HepG2 (cell line): Measurements from ENCODE around the gene FGFR3. TPM values are rescaled to one million over a fixed set of nuclear protein-coding genes. Genes with fewer than 3 reads are reported as not detected.

Experiments
- ATF7 ChIP-seq, 2 experiments: fragments of 450-650 bp in 1 of 2; sonication (generic) in 1 of 2; formaldehyde crosslinking in 1 of 2; IDR thresholded peaks; 2 replicates each; pipeline versions ENCODE4 v1.4.0 to v1.6.1; 2016 to 2020; ENCODE audit warnings: antibody characterized with exemption in 1 of 2, mild to moderate bottlenecking in 1 of 2, missing genetic modification reagents in 1 of 2
- ATF7-NPFF ChIP-seq: sonication (generic); formaldehyde crosslinking; IDR thresholded peaks from 2 replicates; pipeline ENCODE4 v1.8.1; 2023; ENCODE audit warnings: mild to moderate bottlenecking, low read depth, missing genetic modification reagents, moderate library complexity
- ATM ChIP-seq: fragments of 450-650 bp; IDR thresholded peaks from 2 replicates; pipeline ENCODE4 v1.7.1; 2017; ENCODE audit warnings: mild to moderate bottlenecking, borderline replicate concordance
- ATRX ChIP-seq: sonication (generic); formaldehyde crosslinking; IDR thresholded peaks from 2 replicates; pipeline ENCODE4 v1.4.0; 2020; ENCODE audit warnings: missing genetic modification reagents, borderline replicate concordance
- FOXP4 ChIP-seq: sonication (generic); formaldehyde crosslinking; IDR thresholded peaks from 2 replicates; pipeline ENCODE4 v1.4.0; 2020; ENCODE audit warnings: missing genetic modification reagents
- GABPB1 ChIP-seq: IDR thresholded peaks from 2 replicates; pipeline ENCODE4 v1.6.1; 2016; ENCODE audit warnings: mild to moderate bottlenecking, missing genetic modification reagents, moderate library complexity, missing compliant biosample characterization
- KLF15 ChIP-seq: sonication (generic); formaldehyde crosslinking; IDR thresholded peaks from 2 replicates; pipeline ENCODE4 v1.8.1; 2023; ENCODE audit warnings: borderline replicate concordance, mild to moderate bottlenecking, inconsistent platforms, missing genetic modification reagents, mixed read lengths
- MAFG ChIP-seq: sonication (generic); formaldehyde crosslinking; IDR thresholded peaks from 2 replicates; pipeline ENCODE4 v1.5.1; 2020; ENCODE audit warnings: mild to moderate bottlenecking, missing genetic modification reagents
- MXI1 ChIP-seq: IDR thresholded peaks from 3 replicates; pipeline ENCODE4 v1.6.1; 2012; ENCODE audit warnings: low read depth, low read length, inconsistent platforms, borderline replicate concordance
- NFKB2 ChIP-seq: sonication (generic); formaldehyde crosslinking; IDR thresholded peaks from 2 replicates; pipeline ENCODE4 v1.4.0; 2020; ENCODE audit warnings: missing genetic modification reagents, borderline replicate concordance
- NRL ChIP-seq: sonication (generic); formaldehyde crosslinking; IDR thresholded peaks from 2 replicates; pipeline ENCODE4 v1.5.0; 2020; ENCODE audit warnings: missing genetic modification reagents, mild to moderate bottlenecking, moderate library complexity, borderline replicate concordance
- PREB ChIP-seq: sonication (generic); formaldehyde crosslinking; IDR thresholded peaks from 2 replicates; pipeline ENCODE4 v1.4.0; 2020; ENCODE audit warnings: missing genetic modification reagents
- SIX1 ChIP-seq: sonication (generic); formaldehyde crosslinking; IDR thresholded peaks from 2 replicates; pipeline ENCODE4 v1.4.0; 2020; ENCODE audit warnings: missing genetic modification reagents, borderline replicate concordance
- SOX13 ChIP-seq, 3 experiments: fragments of 450-650 bp in 1 of 3; sonication (generic) in 1 of 3; formaldehyde crosslinking in 1 of 3; IDR thresholded peaks in 2 of 3; conservative IDR thresholded peaks in 1 of 3; 2 replicates each; pipeline versions ENCODE4 v1.5.0 to v1.6.1; 2016 to 2020; ENCODE audit warnings: antibody characterized with exemption in 1 of 3, mild to moderate bottlenecking in 1 of 3, missing compliant biosample characterization in 1 of 3, missing genetic modification reagents in 1 of 3, moderate library complexity in 1 of 3
- SOX5 ChIP-seq: IDR thresholded peaks from 2 replicates; pipeline ENCODE4 v1.6.1; 2016; ENCODE audit warnings: borderline replicate concordance
- ZFP82 ChIP-seq: sonication (generic); formaldehyde crosslinking; IDR thresholded peaks from 2 replicates; pipeline ENCODE4 v1.5.1; 2020; ENCODE audit warnings: mild to moderate bottlenecking, missing genetic modification reagents, borderline replicate concordance
- ZNF549 ChIP-seq: sonication (generic); formaldehyde crosslinking; IDR thresholded peaks from 2 replicates; pipeline ENCODE4 v1.5.0; 2020; ENCODE audit warnings: missing genetic modification reagents
- polyA plus RNA-seq, 8 experiments: library from polyadenylated mRNA; depleted of rRNA in 3 of 8; stranded (reverse) in 7 of 8; unstranded in 1 of 8; fragments of >200 nt; fragmentation: Illumina TruSeq in 4 of 8; extraction: Trizol in 4 of 8; gene quantifications; 2 replicates each; pipeline versions ENCODE4 v1.2.1 to v1.2.3, GENCODE V29; 2011 to 2016; ENCODE audit warnings: low read depth in 4 of 8, missing spikeins in 1 of 8, mixed read lengths in 1 of 8; ENCODE audit not compliant: insufficient read depth in 1 of 8
- total RNA-seq, 5 experiments: library from RNA; depleted of rRNA; stranded (reverse); fragments of >200 nt; fragmentation: Illumina TruSeq; extraction: Trizol; gene quantifications; 2 replicates each; pipeline ENCODE4 v1.2.3, GENCODE V29; 2016; ENCODE audit warnings: low read depth in 1 of 5
- TF ChIP-seq, protein P1 (sequence below): sonication (generic); formaldehyde crosslinking; IDR thresholded peaks from 2 replicates; pipeline ENCODE4 v1.5.1; 2020; ENCODE audit warnings: mild to moderate bottlenecking, moderate library complexity, missing genetic modification reagents
- TF ChIP-seq, protein P2 (sequence below): sonication (generic); formaldehyde crosslinking; IDR thresholded peaks from 2 replicates; pipeline ENCODE4 v1.5.0; 2020; ENCODE audit warnings: missing genetic modification reagents, mild to moderate bottlenecking, borderline replicate concordance

FGFR3 gene
- total and polyA plus RNA-seq, 2 of the 13 experiments (the other 11 are each of a cell fraction or from before 2014, with no cell fraction given), result 103 to 109 TPM

GRCh38 chr4:1779588-1780382 lies 13.3 kb upstream of the FGFR3 start (continued):
- TF ChIP-seq FOXP4 (CRISPR knock-in tag) (peak; percentile 61; the same call in 1 of the 2 replicates), MXI1 (peak; percentile 57; the same call in 1 of the 3 replicates), GABPB1 (CRISPR knock-in tag) (peak; percentile 81), NRL (no peak), SIX1 (CRISPR knock-in tag) (no peak), ATM (no peak), ZFP82 (CRISPR knock-in tag) (no peak), ATF7-NPFF (peak; percentile 73; the same call in 1 of the 2 replicates), SOX13 (IDR thresholded peaks at IDR 0.05) (no peak), SOX13 (CRISPR knock-in tag; conservative IDR thresholded peaks at IDR 0.05 in 1 of 2, IDR thresholded peaks at IDR 0.05 in 1 of 2) (peak in 1 of 2 experiments; percentile 78; a peak in 2 of 4 replicates), MAFG (CRISPR knock-in tag) (no peak), ATRX (CRISPR knock-in tag) (no peak), KLF15 (CRISPR knock-in tag) (peak; percentile 8; the same call in 1 of the 2 replicates), PREB (CRISPR knock-in tag) (no peak), NFKB2 (CRISPR knock-in tag) (peak; percentile 56; the same call in 1 of the 2 replicates), ZNF549 (CRISPR knock-in tag) (no peak), SOX5 (CRISPR knock-in tag) (peak; percentile 61), ATF7 (IDR thresholded peaks at IDR 0.05) (no peak), ATF7 (CRISPR knock-in tag; IDR thresholded peaks at IDR 0.05) (peak; percentile 74; the same call in 1 of the 2 replicates)
- TF ChIP-seq, protein P1, sequence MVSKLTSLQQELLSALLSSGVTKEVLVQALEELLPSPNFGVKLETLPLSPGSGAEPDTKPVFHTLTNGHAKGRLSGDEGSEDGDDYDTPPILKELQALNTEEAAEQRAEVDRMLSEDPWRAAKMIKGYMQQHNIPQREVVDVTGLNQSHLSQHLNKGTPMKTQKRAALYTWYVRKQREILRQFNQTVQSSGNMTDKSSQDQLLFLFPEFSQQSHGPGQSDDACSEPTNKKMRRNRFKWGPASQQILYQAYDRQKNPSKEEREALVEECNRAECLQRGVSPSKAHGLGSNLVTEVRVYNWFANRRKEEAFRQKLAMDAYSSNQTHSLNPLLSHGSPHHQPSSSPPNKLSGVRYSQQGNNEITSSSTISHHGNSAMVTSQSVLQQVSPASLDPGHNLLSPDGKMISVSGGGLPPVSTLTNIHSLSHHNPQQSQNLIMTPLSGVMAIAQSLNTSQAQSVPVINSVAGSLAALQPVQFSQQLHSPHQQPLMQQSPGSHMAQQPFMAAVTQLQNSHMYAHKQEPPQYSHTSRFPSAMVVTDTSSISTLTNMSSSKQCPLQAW (CRISPR knock-in tag), result peak; percentile 88
- TF ChIP-seq, protein P2, sequence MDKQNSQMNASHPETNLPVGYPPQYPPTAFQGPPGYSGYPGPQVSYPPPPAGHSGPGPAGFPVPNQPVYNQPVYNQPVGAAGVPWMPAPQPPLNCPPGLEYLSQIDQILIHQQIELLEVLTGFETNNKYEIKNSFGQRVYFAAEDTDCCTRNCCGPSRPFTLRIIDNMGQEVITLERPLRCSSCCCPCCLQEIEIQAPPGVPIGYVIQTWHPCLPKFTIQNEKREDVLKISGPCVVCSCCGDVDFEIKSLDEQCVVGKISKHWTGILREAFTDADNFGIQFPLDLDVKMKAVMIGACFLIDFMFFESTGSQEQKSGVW (CRISPR knock-in tag), result no peak
